ENCODE measurements around the gene RAD18.

Gene RAD18

GRCh38 chr3:8856721-8857120 lies 106.6 kb downstream of the RAD18 start:
- no peak for DNase-seq

- DNase-seq = no peak
Observed at GRCh38 chr3:8856071-8856470, 107.2 kb downstream of the RAD18 start.

GRCh38 chr3:8854656-8855055 lies 108.6 kb downstream of the RAD18 start:
- DNase-seq = no peak

GRCh38 chr3:8853081-8853480 lies 110.2 kb downstream of the RAD18 start:
- no peak for DNase-seq

GRCh38 chr3:8852511-8852910 lies 110.8 kb downstream of the RAD18 start:
- DNase-seq = no peak

- no peak for DNase-seq
Observed at GRCh38 chr3:8851703-8852102, 111.6 kb downstream of the RAD18 start.

GRCh38 chr3:8848696-8849131 lies 114.6 kb downstream of the RAD18 start:
- no peak for DNase-seq

GRCh38 chr3:8847317-8847716 lies 116.0 kb downstream of the RAD18 start:
- DNase-seq = no peak

- DNase-seq = no peak
Observed at GRCh38 chr3:8846176-8846575, 117.1 kb downstream of the RAD18 start.

GRCh38 chr3:8845641-8846040 lies 117.6 kb downstream of the RAD18 start:
- DNase-seq = no peak

- DNase-seq = no peak
Observed at GRCh38 chr3:8843347-8843746, 119.9 kb downstream of the RAD18 start.

GRCh38 chr3:8842293-8842692 lies 121.0 kb downstream of the RAD18 start:
- no peak for DNase-seq

GRCh38 chr3:8841472-8841871 lies 121.8 kb downstream of the RAD18 start:
- DNase-seq = no peak

GRCh38 chr3:8840556-8840955 lies 122.7 kb downstream of the RAD18 start:
- no peak for DNase-seq

GRCh38 chr3:8839607-8840325 lies 123.5 kb downstream of the RAD18 start:
- no peak for DNase-seq

- no peak for DNase-seq
Observed at GRCh38 chr3:8838765-8839423, 124.4 kb downstream of the RAD18 start.

- no peak for DNase-seq
Observed at GRCh38 chr3:8838234-8838633, 125.0 kb downstream of the RAD18 start.

GRCh38 chr3:8837162-8837561 lies 126.1 kb downstream of the RAD18 start:
- DNase-seq = no peak

GRCh38 chr3:8836096-8836495 lies 127.2 kb downstream of the RAD18 start:
- DNase-seq = no peak

- DNase-seq = no peak
Observed at GRCh38 chr3:8835385-8835784, 127.9 kb downstream of the RAD18 start.

GRCh38 chr3:8834974-8835373 lies 128.3 kb downstream of the RAD18 start:
- DNase-seq = no peak

- DNase-seq = no peak
Observed at GRCh38 chr3:8827641-8828040, 135.6 kb downstream of the RAD18 start.

All from activated naive CD4-positive, alpha-beta T cell treated with Interleukin-2 at 50 U/mL for 16 hours (primary cell).